Activated CD4-positive, alpha-beta T cell treated with anti-CD3 and anti-CD28 coated beads, Interleukin-2, amount 10 ng/mL, durations not matched to agents 7 days and 5 days (primary cell): Measurements from ENCODE around the gene ZNF862. TPM values are rescaled to one million over a fixed set of nuclear protein-coding genes. Genes with fewer than 3 reads are reported as not detected.
"Not testable (repeated sequence)": the region's sequence is repeated elsewhere in the genome, so short reads cannot be mapped to it uniquely, and the experiment has no call there.

Experiments
- CTCF ChIA-PET: fragments of 350-600 bp; sonication (Branson Sonifier 250); formaldehyde crosslinking; loops from one replicate; lab custom pipeline; 2021; ENCODE audit warnings: antibody characterized with exemption; lab: Charles Lee
- POLR2A ChIA-PET: fragments of 350-600 bp; sonication (Branson Sonifier 250); formaldehyde crosslinking; loops from one replicate; lab custom pipeline; 2021; ENCODE audit warnings: antibody characterized with exemption; lab: Charles Lee
- DNase-seq: peaks from one replicate; pipeline ENCODE4 v3.0.0-alpha.2; 2020
- H3K27ac Mint-ChIP-seq: one replicate; pipeline ENCODE4 v1.8.0; 2021; ENCODE audit warnings: mild to moderate bottlenecking, moderate library complexity, mixed read lengths
- H3K27me3 Mint-ChIP-seq: one replicate; pipeline ENCODE4 v1.8.0; 2021; ENCODE audit warnings: mixed read lengths
- H3K36me3 Mint-ChIP-seq: one replicate; pipeline ENCODE4 v1.8.0; 2021; ENCODE audit warnings: low read depth, mixed read lengths
- H3K4me1 Mint-ChIP-seq: one replicate; pipeline ENCODE4 v1.8.0; 2021; ENCODE audit warnings: mixed read lengths
- H3K4me3 Mint-ChIP-seq: one replicate; pipeline ENCODE4 v1.8.0; 2021; ENCODE audit warnings: mild to moderate bottlenecking, moderate library complexity, mixed read lengths
- H3K9me3 Mint-ChIP-seq: one replicate; pipeline ENCODE4 v1.8.0; 2021; ENCODE audit warnings: mixed read lengths
- total RNA-seq, 2 experiments: library from RNA; stranded (reverse); gene quantifications; one replicate each; pipeline ENCODE4 v1.2.3, GENCODE V29; 2021

ZNF862 gene
- total RNA-seq, 2 experiments from 2014 or later, result 31.3 to 35.8 TPM

- CTCF ChIA-PET, result no interaction called here
- no peak overlapping the region for H3K4me3 Mint-ChIP-seq
- DNase-seq, result no peak
- H3K36me3 Mint-ChIP-seq, result no peaks in the 10 kb centered on the region
- H3K9me3 Mint-ChIP-seq, result no peaks in the 10 kb centered on the region
- POLR2A ChIA-PET, result no interaction called here
- no peak overlapping the region for H3K27ac Mint-ChIP-seq
- H3K27me3 Mint-ChIP-seq, result peaks cover 4% of the 10 kb centered on the region
- H3K4me1 Mint-ChIP-seq, result no peaks in the 10 kb centered on the region
These were observed 9.5 kb upstream of the ZNF862 start for GRCh38 chr7:149828357-149829309.

- H3K27me3 Mint-ChIP-seq, H3K27ac Mint-ChIP-seq, H3K4me1 Mint-ChIP-seq, H3K36me3 Mint-ChIP-seq, H3K4me3 Mint-ChIP-seq, POLR2A ChIA-PET, DNase-seq, H3K9me3 Mint-ChIP-seq: not testable (repeated sequence)
- CTCF ChIA-PET, result interaction anchor here (1.3 kb wide), 1 partner anchor 31 kb away, joined by 4 read pairs; no protein-coding TSS in a partner anchor
These were observed 7.6 kb upstream of the ZNF862 start for GRCh38 chr7:149830527-149830926.

GRCh38 chr7:149830997-149831740 lies 7.0 kb upstream of the ZNF862 start:
- Mint-ChIP-seq H3K27me3 (peaks cover 11% of the 10 kb centered on the region), H3K4me3 (no peak overlapping the region), H3K27ac (no peak overlapping the region), H3K36me3 (no peaks in the 10 kb centered on the region), H3K4me1 (no peaks in the 10 kb centered on the region), H3K9me3 (no peaks in the 10 kb centered on the region)
- POLR2A ChIA-PET, result no interaction called here
- no peak for DNase-seq
- CTCF ChIA-PET, result interaction anchor here (1.3 kb wide), 1 partner anchor 31 kb away, joined by 4 read pairs; no protein-coding TSS in a partner anchor

- ChIA-PET CTCF (interaction anchor here (1.3 kb wide), 1 partner anchor 30 kb away, joined by 4 read pairs; no protein-coding TSS in a partner anchor), POLR2A (no interaction called here)
- Mint-ChIP-seq H3K27me3 (peaks cover 11% of the 10 kb centered on the region), H3K9me3 (no peaks in the 10 kb centered on the region), H3K4me3 (no peak overlapping the region), H3K36me3 (no peaks in the 10 kb centered on the region), H3K4me1 (no peaks in the 10 kb centered on the region), H3K27ac (no peak overlapping the region)
- DNase-seq, result no peak
These were observed 6.4 kb upstream of the ZNF862 start for GRCh38 chr7:149831741-149832219.

- Mint-ChIP-seq H3K27me3 (peaks cover 11% of the 10 kb centered on the region), H3K9me3 (no peaks in the 10 kb centered on the region), H3K27ac (no peak overlapping the region), H3K4me3 (no peak overlapping the region), H3K36me3 (no peaks in the 10 kb centered on the region), H3K4me1 (peaks cover under 1% of the 10 kb centered on the region)
- ChIA-PET CTCF (interaction anchor here (0.8 kb wide), 1 partner anchor 656 kb away, joined by 3 read pairs; no protein-coding TSS in a partner anchor), POLR2A (no interaction called here)
- DNase-seq, result no peak
These were observed 5.7 kb upstream of the ZNF862 start for GRCh38 chr7:149832332-149833041.

GRCh38 chr7:149833495-149834130 lies 4.6 kb upstream of the ZNF862 start:
- H3K9me3 Mint-ChIP-seq, result no peaks in the 10 kb centered on the region
- no peak overlapping the region for H3K4me3 Mint-ChIP-seq
- peaks cover 8% of the 10 kb centered on the region for H3K4me1 Mint-ChIP-seq
- H3K36me3 Mint-ChIP-seq, result peaks cover 1% of the 10 kb centered on the region
- DNase-seq, result no peak
- H3K27ac Mint-ChIP-seq, result no peak overlapping the region
- CTCF ChIA-PET, result interaction anchor here (1.1 to 1.3 kb wide), 2 partner anchors 11 to 38 kb away, joined by 3 to 7 read pairs; no protein-coding TSS in a partner anchor
- POLR2A ChIA-PET, result no interaction called here
- peaks cover 11% of the 10 kb centered on the region for H3K27me3 Mint-ChIP-seq

- POLR2A ChIA-PET, result no interaction called here
- peaks cover 5% of the 10 kb centered on the region for H3K36me3 Mint-ChIP-seq
- CTCF ChIA-PET, result interaction anchor here (1.1 to 1.3 kb wide), 2 partner anchors 12 to 37 kb away, joined by 3 to 7 read pairs; no protein-coding TSS in a partner anchor
These were observed 3.6 kb upstream of the ZNF862 start for GRCh38 chr7:149834601-149835000.

GRCh38 chr7:149836434-149836833 lies 1.7 kb upstream of the ZNF862 start:
- H3K4me1 Mint-ChIP-seq, result peaks cover 22% of the 10 kb centered on the region
- H3K9me3 Mint-ChIP-seq, result no peaks in the 10 kb centered on the region
- ChIA-PET CTCF (interaction anchor here (0.7 to 1.2 kb wide), 2 partner anchors 14 to 573 kb away, joined by 3 read pairs; no protein-coding TSS in a partner anchor), POLR2A (no interaction called here)
- H3K4me3 Mint-ChIP-seq, result no peak overlapping the region
- H3K36me3 Mint-ChIP-seq, result peaks cover 8% of the 10 kb centered on the region
- DNase-seq, result no peak
- peaks cover 11% of the 10 kb centered on the region for H3K27me3 Mint-ChIP-seq
- no peak overlapping the region for H3K27ac Mint-ChIP-seq

More at GRCh38 chr7:149834601-149835000, 3.6 kb upstream of the ZNF862 start:
- H3K27me3 Mint-ChIP-seq, result peaks cover 11% of the 10 kb centered on the region
- no peak for DNase-seq
- no peak overlapping the region for H3K4me3 Mint-ChIP-seq
- H3K9me3 Mint-ChIP-seq, result no peaks in the 10 kb centered on the region
- H3K4me1 Mint-ChIP-seq, result peaks cover 16% of the 10 kb centered on the region
- no peak overlapping the region for H3K27ac Mint-ChIP-seq

GRCh38 chr7:149837564-149838223 lies 481 bp upstream of the ZNF862 start:
- peaks cover 8% of the 10 kb centered on the region for H3K36me3 Mint-ChIP-seq
- H3K4me1 Mint-ChIP-seq, result peaks cover 25% of the 10 kb centered on the region
- no peak for DNase-seq
- peaks cover 9% of the 10 kb centered on the region for H3K27me3 Mint-ChIP-seq
- no peak overlapping the region for H3K27ac Mint-ChIP-seq
- H3K9me3 Mint-ChIP-seq, result no peaks in the 10 kb centered on the region
- CTCF ChIA-PET, result interaction anchor here (0.8 to 3.1 kb wide), 9 partner anchors 12 to 66 kb away, joined by 3 to 20 read pairs (median 5); no protein-coding TSS in a partner anchor
- POLR2A ChIA-PET, result interaction anchor here (1.0 to 1.4 kb wide), 2 partner anchors 30 to 32 kb away, joined by 4 to 7 read pairs; no protein-coding TSS in a partner anchor
- peak overlapping the region; percentile 80 for H3K4me3 Mint-ChIP-seq

GRCh38 chr7:149838992-149839408 lies 825 bp downstream of the ZNF862 start:
- Mint-ChIP-seq H3K9me3 (no peaks in the 10 kb centered on the region), H3K27me3 (peaks cover 7% of the 10 kb centered on the region), H3K27ac (peak overlapping the region; percentile 58), H3K4me1 (peaks cover 26% of the 10 kb centered on the region), H3K4me3 (peak overlapping the region; percentile 80), H3K36me3 (peaks cover 8% of the 10 kb centered on the region)
- ChIA-PET CTCF (interaction anchor here (1.4 to 3.1 kb wide), 8 partner anchors 10 to 214 kb away, joined by 3 to 20 read pairs (median 4); no protein-coding TSS in a partner anchor), POLR2A (interaction anchor here (0.9 to 1.4 kb wide), 2 partner anchors 31 to 541 kb away, joined by 3 to 4 read pairs; no protein-coding TSS in a partner anchor)
- no peak for DNase-seq

- DNase-seq, result no peak
- CTCF ChIA-PET, result interaction anchor here (0.6 to 3.1 kb wide), 9 partner anchors 9 to 534 kb away, joined by 3 to 20 read pairs (median 4); no protein-coding TSS in a partner anchor
- Mint-ChIP-seq H3K27ac (no peak overlapping the region), H3K4me1 (peaks cover 26% of the 10 kb centered on the region), H3K36me3 (peaks cover 8% of the 10 kb centered on the region), H3K4me3 (peak overlapping the region; percentile 80), H3K27me3 (peaks cover 3% of the 10 kb centered on the region), H3K9me3 (no peaks in the 10 kb centered on the region)
- POLR2A ChIA-PET, result no interaction called here
These were observed 1.8 kb downstream of the ZNF862 start for GRCh38 chr7:149839933-149840332.
